Measurements from ENCODE around the gene GPR119.

DNA sequence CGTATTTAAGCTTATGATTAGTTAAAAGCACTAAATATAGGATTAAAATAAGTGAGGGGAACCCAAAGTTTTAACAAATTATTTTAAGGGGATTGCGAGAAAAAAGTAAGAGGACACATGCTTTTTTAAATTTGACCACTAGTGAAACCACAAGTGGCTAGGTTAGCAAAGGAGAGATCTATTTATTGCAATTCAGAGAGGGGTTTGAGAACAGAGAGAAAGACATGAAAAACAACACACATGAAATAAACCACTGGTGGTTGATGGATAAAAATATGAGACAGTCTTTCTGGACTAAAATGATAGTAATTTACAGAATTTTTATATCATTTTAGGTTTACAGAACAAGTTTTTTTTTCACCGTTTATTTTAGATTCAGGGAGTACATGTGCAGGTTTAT lies 33.9 kb downstream of the GPR119 start:
- no peak for TF ChIP-seq REST (IDR thresholded peaks at IDR 0.05)
- no peak for TF ChIP-seq CTCF (IDR thresholded peaks at IDR 0.05; ENCODE audit: low read depth, low read length, missing input control)
- no peak for TF ChIP-seq YY1 (IDR thresholded peaks at IDR 0.05)
- no peak for TF ChIP-seq SP1 (IDR thresholded peaks at IDR 0.05)
- TF ChIP-seq, protein P1, sequence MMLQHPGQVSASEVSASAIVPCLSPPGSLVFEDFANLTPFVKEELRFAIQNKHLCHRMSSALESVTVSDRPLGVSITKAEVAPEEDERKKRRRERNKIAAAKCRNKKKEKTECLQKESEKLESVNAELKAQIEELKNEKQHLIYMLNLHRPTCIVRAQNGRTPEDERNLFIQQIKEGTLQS (IDR thresholded peaks at IDR 0.05) = no peak
- TF ChIP-seq JUND (IDR thresholded peaks at IDR 0.05) = no peak
- TF ChIP-seq, protein P2, sequence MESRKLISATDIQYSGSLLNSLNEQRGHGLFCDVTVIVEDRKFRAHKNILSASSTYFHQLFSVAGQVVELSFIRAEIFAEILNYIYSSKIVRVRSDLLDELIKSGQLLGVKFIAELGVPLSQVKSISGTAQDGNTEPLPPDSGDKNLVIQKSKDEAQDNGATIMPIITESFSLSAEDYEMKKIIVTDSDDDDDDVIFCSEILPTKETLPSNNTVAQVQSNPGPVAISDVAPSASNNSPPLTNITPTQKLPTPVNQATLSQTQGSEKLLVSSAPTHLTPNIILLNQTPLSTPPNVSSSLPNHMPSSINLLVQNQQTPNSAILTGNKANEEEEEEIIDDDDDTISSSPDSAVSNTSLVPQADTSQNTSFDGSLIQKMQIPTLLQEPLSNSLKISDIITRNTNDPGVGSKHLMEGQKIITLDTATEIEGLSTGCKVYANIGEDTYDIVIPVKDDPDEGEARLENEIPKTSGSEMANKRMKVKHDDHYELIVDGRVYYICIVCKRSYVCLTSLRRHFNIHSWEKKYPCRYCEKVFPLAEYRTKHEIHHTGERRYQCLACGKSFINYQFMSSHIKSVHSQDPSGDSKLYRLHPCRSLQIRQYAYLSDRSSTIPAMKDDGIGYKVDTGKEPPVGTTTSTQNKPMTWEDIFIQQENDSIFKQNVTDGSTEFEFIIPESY (IDR thresholded peaks at IDR 0.05) = no peak
- TF ChIP-seq FOXA1 (IDR thresholded peaks at IDR 0.05) = no peak
- no peak for TF ChIP-seq RAD21 (IDR thresholded peaks at IDR 0.05)
- no peak for TF ChIP-seq GABPA (IDR thresholded peaks at IDR 0.05 in 1 of 2, conservative IDR thresholded peaks at IDR 0.05 in 1 of 2)
- no peak for TF ChIP-seq HNF4A (conservative IDR thresholded peaks at IDR 0.05)
- no peak for TF ChIP-seq MAX (IDR thresholded peaks at IDR 0.05)

Data from liver (tissue), 3 donors.